Measurements from ENCODE around the gene FGD2. TPM values are rescaled to one million over a fixed set of nuclear protein-coding genes. Genes with fewer than 3 reads are reported as not detected.

The FGD2 gene
- total RNA-seq, 1 donor from 2014 or later = 435 TPM

- DNase-seq = no peak
- CTCF ChIA-PET = no interaction called here
- H3K36me3 Mint-ChIP-seq (ENCODE audit: low read depth) = peaks cover 69% of the 10 kb centered on the region
Measured at GRCh38 chr6:36968266-36968977, 37.0 kb upstream of the FGD2 start.

GRCh38 chr6:36969240-36969691 is 36.2 kb upstream of the FGD2 start:
- CTCF ChIA-PET = no interaction called here
- POLR2A ChIA-PET = interaction anchor here (1.0 kb wide), 1 partner anchor 37 kb away, joined by 3 read pairs; the partner anchor contains the start of gene FGD2
- H3K27me3 Mint-ChIP-seq = no peaks in the 10 kb centered on the region
- TF ChIP-seq CTCF (IDR thresholded peaks at IDR 0.05) = no peak
- H3K4me3 Mint-ChIP-seq = no peak overlapping the region
- intact Hi-C loops (cut with micrococcal nuclease) = no loop called here
- H3K27ac Mint-ChIP-seq = no peak overlapping the region
- ATAC-seq (ENCODE audit: low read depth) = no peak
- H3K36me3 Mint-ChIP-seq (ENCODE audit: low read depth) = peaks cover 77% of the 10 kb centered on the region
- DNase-seq = no peak
- no peaks in the 10 kb centered on the region for H3K9me3 Mint-ChIP-seq
- H3K4me1 Mint-ChIP-seq = peaks cover 8% of the 10 kb centered on the region

More at GRCh38 chr6:36968266-36968977, 37.0 kb upstream of the FGD2 start:
- no peaks in the 10 kb centered on the region for H3K27me3 Mint-ChIP-seq
- no peak for ATAC-seq (ENCODE audit: low read depth)
- peaks cover 17% of the 10 kb centered on the region for H3K4me1 Mint-ChIP-seq
- H3K27ac Mint-ChIP-seq = no peak overlapping the region
- H3K4me3 Mint-ChIP-seq = no peak overlapping the region
- intact Hi-C loops (cut with micrococcal nuclease) = no loop called here
- H3K9me3 Mint-ChIP-seq = no peaks in the 10 kb centered on the region
- POLR2A ChIA-PET = interaction anchor here (1.0 kb wide), 1 partner anchor 37 kb away, joined by 3 read pairs; the partner anchor contains the start of gene FGD2
- TF ChIP-seq CTCF (IDR thresholded peaks at IDR 0.05) = no peak

DNA sequence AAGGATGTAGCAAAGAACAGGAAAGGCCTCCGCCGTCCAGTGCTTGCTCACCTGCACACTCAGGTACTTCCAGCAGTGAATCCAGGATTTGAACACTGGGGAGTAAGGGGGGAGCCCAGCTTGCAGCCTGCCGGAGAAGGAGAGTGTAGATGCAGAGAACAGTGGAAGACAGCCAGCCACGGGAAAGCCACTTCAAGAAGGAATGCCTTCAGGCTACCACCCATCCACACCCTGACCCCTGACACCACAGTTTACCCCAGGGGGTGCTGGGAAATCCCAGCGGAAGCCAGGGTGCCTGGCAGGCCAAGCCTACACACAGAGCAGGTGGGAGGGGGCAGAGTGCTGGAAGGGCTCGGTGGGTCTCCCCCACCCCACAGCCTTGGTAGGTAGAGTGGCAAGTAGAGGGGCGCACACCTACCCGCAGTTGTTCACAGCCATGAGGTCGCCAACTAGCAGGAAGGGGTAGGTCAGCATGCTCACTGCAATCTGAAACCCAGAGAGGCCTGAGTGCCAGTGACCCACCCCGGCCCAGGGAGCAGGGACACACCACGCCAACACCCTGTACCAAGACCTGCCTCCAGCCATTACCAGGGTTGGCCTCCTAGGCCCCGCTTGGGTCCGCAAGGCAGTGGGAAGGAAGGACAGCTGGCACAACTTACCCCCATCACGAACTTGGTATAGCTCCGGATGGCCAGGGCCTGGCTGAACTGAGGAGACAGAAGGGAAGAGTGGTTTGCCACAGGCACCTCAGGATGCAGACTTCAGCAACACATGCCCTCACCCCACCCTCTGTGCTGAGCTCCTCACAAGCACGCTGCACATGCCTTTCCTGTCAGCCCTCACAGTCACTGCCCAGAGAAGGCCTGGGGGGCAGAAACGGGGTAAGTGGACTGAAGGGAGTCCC is 35.2 kb upstream of the FGD2 start:
- Mint-ChIP-seq H3K9me3 (no peaks in the 10 kb centered on the region), H3K4me3 (no peak overlapping the region), H3K27ac (no peak overlapping the region), H3K4me1 (no peaks in the 10 kb centered on the region), H3K27me3 (no peaks in the 10 kb centered on the region), H3K36me3 (ENCODE audit: low read depth) (peaks cover 87% of the 10 kb centered on the region)
- TF ChIP-seq CTCF (IDR thresholded peaks at IDR 0.05) = no peak
- ChIA-PET CTCF (no interaction called here), POLR2A (no interaction called here)
- no peak for DNase-seq
- no peak for ATAC-seq (ENCODE audit: low read depth)
- intact Hi-C loops (cut with micrococcal nuclease) = no loop called here

DNA sequence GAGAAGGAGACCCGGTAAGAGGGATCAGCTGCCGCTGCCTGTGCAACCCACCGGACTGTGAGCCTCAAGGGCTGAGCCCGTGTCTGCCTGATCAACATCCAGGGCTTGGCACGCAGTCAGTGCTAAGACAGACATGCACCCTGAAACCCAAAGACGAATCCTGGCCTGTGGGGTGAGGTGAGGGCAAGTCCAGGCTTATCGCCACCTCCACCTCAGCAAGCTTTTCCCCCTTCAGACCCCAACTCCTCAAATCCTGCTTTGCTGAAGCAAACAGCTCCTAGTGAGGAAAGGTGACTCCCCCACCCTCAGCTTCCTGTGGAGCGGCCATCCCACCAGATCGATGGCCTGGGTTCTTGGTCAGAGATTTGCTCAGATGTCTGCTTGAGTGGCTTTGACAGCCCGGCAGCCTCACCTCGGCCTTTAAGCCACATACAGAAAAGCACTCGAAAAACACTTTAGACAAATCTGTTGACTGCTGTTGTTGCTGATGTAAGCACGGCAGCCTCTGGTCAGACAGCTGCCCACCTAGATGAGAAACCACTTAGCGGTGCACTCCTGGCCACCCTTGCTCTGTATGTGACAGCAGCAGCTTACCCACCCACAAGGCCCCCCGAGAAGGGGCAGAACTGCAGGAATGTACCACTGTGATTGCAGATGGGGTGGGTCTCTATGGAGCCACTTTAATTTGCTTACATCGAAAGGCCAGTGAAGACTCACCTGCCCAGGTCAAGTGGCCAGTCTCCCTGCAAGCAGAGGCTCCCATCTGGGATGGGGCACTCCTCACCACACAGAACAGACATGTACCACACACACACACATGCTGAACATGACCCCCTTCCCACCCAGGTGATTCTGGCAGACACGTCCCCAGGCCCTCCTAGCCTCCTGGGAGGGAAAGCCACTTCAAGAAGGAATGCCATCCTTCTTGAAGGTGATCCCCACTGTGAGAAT is 34.3 kb upstream of the FGD2 start:
- no peaks in the 10 kb centered on the region for H3K27me3 Mint-ChIP-seq
- CTCF ChIA-PET = interaction anchor here (2.7 kb wide), 1 partner anchor 47 kb away, joined by 8 read pairs; no protein-coding TSS in a partner anchor
- H3K27ac Mint-ChIP-seq = no peak overlapping the region
- ATAC-seq (ENCODE audit: low read depth) = no peak
- H3K4me1 Mint-ChIP-seq = no peaks in the 10 kb centered on the region
- TF ChIP-seq CTCF (IDR thresholded peaks at IDR 0.05) = no peak
- intact Hi-C loops (cut with micrococcal nuclease) = no loop called here
- no peaks in the 10 kb centered on the region for H3K9me3 Mint-ChIP-seq
- H3K4me3 Mint-ChIP-seq = no peak overlapping the region
- DNase-seq = no peak
- POLR2A ChIA-PET = no interaction called here
- H3K36me3 Mint-ChIP-seq (ENCODE audit: low read depth) = peaks cover 94% of the 10 kb centered on the region
